Measurements from ENCODE around the gene FKBP1A.

FKBP1A gene

DNA sequence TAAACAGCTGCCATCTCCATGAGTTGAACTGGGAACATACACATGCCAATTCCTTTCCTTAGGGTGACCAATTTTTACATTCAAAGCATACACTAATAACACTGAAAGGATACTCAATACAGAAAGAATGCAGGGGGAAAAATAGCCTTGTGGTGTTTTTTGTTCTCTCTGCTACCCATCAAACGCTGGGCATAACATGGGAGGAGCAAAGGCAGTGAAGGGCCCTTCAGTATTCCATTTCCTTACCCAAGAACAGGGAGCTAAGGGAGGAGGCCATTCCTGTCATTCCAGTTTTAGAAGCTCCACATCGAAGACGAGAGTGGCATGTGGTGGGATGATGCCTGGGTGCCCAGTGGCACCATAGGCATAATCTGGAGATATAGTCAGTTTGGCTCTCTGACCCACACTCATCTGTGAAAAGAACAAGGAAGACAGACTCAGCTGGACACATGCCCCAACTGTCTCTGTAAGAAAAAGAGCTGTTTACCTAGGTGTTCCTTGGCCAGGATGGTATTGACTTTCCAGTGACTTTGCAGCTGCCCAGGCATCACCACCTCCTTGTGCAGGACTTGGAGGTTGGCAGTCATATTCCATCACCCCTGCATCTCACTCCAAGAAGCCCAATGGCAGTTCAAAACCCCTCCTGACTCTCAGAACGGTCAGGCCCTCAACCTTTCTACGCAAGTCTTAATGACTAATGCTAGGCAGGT lies 20.9 kb downstream of the FKBP1A start:
- ATAC-seq (no peak), DNase-seq (no peak)
- H3K27me3 Mint-ChIP-seq, result no peaks in the 10 kb centered on the region
- no peaks in the 10 kb centered on the region for H3K9me3 Mint-ChIP-seq
- H3K27ac Mint-ChIP-seq, result peak overlapping the region; percentile 7
- H3K36me3 Mint-ChIP-seq (ENCODE audit: low read depth), result peaks cover 70% of the 10 kb centered on the region
- peaks cover 49% of the 10 kb centered on the region for H3K4me1 Mint-ChIP-seq
- H3K4me3 Mint-ChIP-seq, result no peak overlapping the region

GRCh38 chr20:1371202-1371782 lies 21.6 kb downstream of the FKBP1A start:
- H3K27me3 Mint-ChIP-seq, result no peaks in the 10 kb centered on the region
- no peak overlapping the region for H3K4me3 Mint-ChIP-seq
- DNase-seq, result no peak
- H3K4me1 Mint-ChIP-seq, result peaks cover 44% of the 10 kb centered on the region
- no peaks in the 10 kb centered on the region for H3K9me3 Mint-ChIP-seq
- H3K27ac Mint-ChIP-seq, result peak overlapping the region; percentile 7
- no peak for ATAC-seq
- H3K36me3 Mint-ChIP-seq (ENCODE audit: low read depth), result peaks cover 69% of the 10 kb centered on the region

GRCh38 chr20:1370548-1371110 lies 22.2 kb downstream of the FKBP1A start:
- H3K36me3 Mint-ChIP-seq (ENCODE audit: low read depth), result peaks cover 66% of the 10 kb centered on the region
- peaks cover 40% of the 10 kb centered on the region for H3K4me1 Mint-ChIP-seq
- H3K9me3 Mint-ChIP-seq, result no peaks in the 10 kb centered on the region
- no peak overlapping the region for H3K27ac Mint-ChIP-seq
- no peak overlapping the region for H3K4me3 Mint-ChIP-seq
- DNase-seq (no peak), ATAC-seq (no peak)
- H3K27me3 Mint-ChIP-seq, result no peaks in the 10 kb centered on the region

- H3K4me1 Mint-ChIP-seq, result peaks cover 42% of the 10 kb centered on the region
- no peak overlapping the region for H3K27ac Mint-ChIP-seq
- H3K36me3 Mint-ChIP-seq (ENCODE audit: low read depth), result peaks cover 69% of the 10 kb centered on the region
Observed at GRCh38 chr20:1369970-1370369, 22.9 kb downstream of the FKBP1A start.

DNA sequence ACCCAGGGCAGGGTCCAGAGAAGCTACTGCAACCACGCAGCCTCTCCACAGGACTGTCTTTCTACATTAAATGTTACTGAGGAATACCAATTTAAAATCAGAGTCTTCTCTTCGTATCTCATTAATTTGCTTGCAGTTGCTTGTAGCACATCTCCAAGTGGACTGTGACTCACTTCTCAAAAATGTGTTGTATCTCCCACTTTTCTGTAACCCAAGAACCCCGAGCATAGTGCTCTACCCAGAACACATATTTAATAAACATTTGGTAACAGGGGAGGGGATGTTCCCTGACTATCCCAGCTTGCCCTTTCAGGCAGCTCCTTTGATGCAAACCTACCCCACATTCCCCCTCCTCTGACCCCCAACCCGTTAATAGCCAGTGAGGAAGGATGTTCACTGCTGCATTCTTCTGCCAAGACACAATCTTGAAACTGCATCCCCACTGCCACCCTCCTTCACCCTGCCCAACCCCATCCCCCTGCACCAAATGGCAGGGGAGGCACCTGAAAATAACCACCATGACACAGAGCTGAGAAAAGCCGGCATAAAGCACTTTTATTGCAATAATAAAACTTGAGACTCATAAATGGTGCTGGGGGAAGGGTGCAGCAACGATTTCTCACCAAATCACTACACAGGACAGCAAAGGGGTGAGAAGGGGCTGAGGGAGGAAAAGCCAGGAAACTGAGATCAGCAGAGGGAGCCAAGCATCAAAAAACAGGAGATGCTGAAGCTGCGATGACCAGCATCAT lies 24.2 kb downstream of the FKBP1A start:
- Mint-ChIP-seq H3K27me3 (no peaks in the 10 kb centered on the region), H3K27ac (peak overlapping the region; percentile 48), H3K9me3 (no peaks in the 10 kb centered on the region), H3K4me1 (peaks cover 46% of the 10 kb centered on the region), H3K4me3 (no peak overlapping the region), H3K36me3 (ENCODE audit: low read depth) (peaks cover 67% of the 10 kb centered on the region)
- no peak for ATAC-seq
- DNase-seq, result no peak

More at GRCh38 chr20:1369970-1370369, 22.9 kb downstream of the FKBP1A start:
- DNase-seq (no peak), ATAC-seq (no peak)
- Mint-ChIP-seq H3K27me3 (no peaks in the 10 kb centered on the region), H3K4me3 (no peak overlapping the region), H3K9me3 (no peaks in the 10 kb centered on the region)

- H3K4me1 Mint-ChIP-seq, result peaks cover 53% of the 10 kb centered on the region
- H3K9me3 Mint-ChIP-seq, result no peaks in the 10 kb centered on the region
- no peak overlapping the region for H3K4me3 Mint-ChIP-seq
- DNase-seq, result no peak
- H3K27me3 Mint-ChIP-seq, result no peaks in the 10 kb centered on the region
- peak overlapping the region; percentile 17 for H3K27ac Mint-ChIP-seq
- peaks cover 63% of the 10 kb centered on the region for H3K36me3 Mint-ChIP-seq (ENCODE audit: low read depth)
- ATAC-seq, result no peak
Observed at GRCh38 chr20:1367479-1367878, 25.4 kb downstream of the FKBP1A start.

- no peak for ATAC-seq
- Mint-ChIP-seq H3K27ac (peak overlapping the region; percentile 21), H3K27me3 (no peaks in the 10 kb centered on the region), H3K4me3 (peak overlapping the region; percentile 32), H3K9me3 (no peaks in the 10 kb centered on the region), H3K4me1 (peaks cover 72% of the 10 kb centered on the region), H3K36me3 (ENCODE audit: low read depth) (peaks cover 73% of the 10 kb centered on the region)
- DNase-seq, result no peak
Observed at GRCh38 chr20:1364106-1364505, 28.7 kb downstream of the FKBP1A start.

DNA sequence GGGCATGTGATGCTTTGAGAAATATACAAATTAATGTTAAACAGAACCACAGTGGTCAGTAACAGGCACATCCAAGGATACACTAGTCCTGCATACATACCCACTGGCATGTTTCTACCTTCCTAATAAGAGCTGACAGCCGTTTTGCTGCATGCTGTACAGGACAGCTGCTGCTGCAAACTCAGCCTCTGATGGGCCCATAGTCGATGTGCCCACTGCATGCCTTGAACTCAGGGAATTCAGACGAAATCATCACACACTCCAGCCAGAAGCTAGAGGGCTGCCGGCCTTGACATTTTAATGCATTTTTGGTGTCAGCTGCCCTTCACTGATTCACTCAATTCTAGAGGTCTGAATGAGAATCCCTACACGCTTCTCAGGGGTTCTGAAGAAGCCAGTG lies 29.3 kb downstream of the FKBP1A start:
- Mint-ChIP-seq H3K27me3 (no peaks in the 10 kb centered on the region), H3K4me1 (peaks cover 74% of the 10 kb centered on the region)
- ATAC-seq, result no peak

GRCh38 chr20:1362484-1362883 lies 30.4 kb downstream of the FKBP1A start:
- H3K9me3 Mint-ChIP-seq, result no peaks in the 10 kb centered on the region
- H3K4me3 Mint-ChIP-seq, result no peak overlapping the region
- DNase-seq (no peak), ATAC-seq (no peak)
- peak overlapping the region; percentile 55 for H3K27ac Mint-ChIP-seq
- H3K27me3 Mint-ChIP-seq, result no peaks in the 10 kb centered on the region
- peaks cover 83% of the 10 kb centered on the region for H3K4me1 Mint-ChIP-seq
- peaks cover 66% of the 10 kb centered on the region for H3K36me3 Mint-ChIP-seq (ENCODE audit: low read depth)

More for the DNA sequence above, 29.3 kb downstream of the FKBP1A start:
- no peak for DNase-seq
- H3K36me3 Mint-ChIP-seq (ENCODE audit: low read depth), result peaks cover 72% of the 10 kb centered on the region
- H3K9me3 Mint-ChIP-seq, result no peaks in the 10 kb centered on the region
- H3K27ac Mint-ChIP-seq, result peak overlapping the region; percentile 21
- H3K4me3 Mint-ChIP-seq, result no peak overlapping the region

DNA sequence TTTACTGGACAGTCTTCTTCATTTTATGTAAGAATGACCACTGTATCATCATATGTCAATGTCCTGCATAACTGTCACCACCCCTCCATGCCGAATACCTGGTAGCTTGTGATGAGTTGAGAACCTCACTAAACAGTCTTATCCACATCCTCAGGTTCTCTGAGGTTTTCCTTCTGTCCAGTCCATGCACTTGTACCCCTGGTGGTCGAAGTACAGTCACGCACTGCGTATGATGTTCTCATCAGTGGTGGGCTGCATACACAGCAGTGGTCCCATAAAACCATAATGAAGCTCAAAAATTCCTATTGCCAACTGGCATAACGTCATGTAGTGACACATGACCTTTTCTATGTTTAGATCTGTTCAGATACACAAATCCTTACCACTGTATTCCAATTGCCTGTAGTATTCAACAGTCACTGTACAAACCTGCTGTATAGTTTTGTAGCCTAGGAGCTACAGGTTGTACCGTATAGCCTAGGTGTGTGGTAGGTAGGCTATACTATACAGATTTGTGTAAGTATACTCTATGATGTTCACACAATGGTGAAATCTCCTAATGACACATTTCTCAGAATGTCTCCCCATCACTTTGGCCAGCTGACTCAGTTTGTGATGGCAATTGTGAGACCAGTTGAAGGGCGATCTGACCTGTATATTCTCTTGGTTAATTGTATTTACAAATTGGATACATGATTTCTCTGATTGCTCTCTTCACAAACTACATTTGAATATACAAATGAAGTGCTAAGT lies 32.6 kb downstream of the FKBP1A start:
- Mint-ChIP-seq H3K4me1 (peaks cover 87% of the 10 kb centered on the region), H3K36me3 (ENCODE audit: low read depth) (peaks cover 68% of the 10 kb centered on the region), H3K27me3 (no peaks in the 10 kb centered on the region), H3K27ac (peak overlapping the region; percentile 79), H3K9me3 (no peaks in the 10 kb centered on the region), H3K4me3 (no peak overlapping the region)
- ATAC-seq, result peak; percentile 27
- no peak for DNase-seq

DNA sequence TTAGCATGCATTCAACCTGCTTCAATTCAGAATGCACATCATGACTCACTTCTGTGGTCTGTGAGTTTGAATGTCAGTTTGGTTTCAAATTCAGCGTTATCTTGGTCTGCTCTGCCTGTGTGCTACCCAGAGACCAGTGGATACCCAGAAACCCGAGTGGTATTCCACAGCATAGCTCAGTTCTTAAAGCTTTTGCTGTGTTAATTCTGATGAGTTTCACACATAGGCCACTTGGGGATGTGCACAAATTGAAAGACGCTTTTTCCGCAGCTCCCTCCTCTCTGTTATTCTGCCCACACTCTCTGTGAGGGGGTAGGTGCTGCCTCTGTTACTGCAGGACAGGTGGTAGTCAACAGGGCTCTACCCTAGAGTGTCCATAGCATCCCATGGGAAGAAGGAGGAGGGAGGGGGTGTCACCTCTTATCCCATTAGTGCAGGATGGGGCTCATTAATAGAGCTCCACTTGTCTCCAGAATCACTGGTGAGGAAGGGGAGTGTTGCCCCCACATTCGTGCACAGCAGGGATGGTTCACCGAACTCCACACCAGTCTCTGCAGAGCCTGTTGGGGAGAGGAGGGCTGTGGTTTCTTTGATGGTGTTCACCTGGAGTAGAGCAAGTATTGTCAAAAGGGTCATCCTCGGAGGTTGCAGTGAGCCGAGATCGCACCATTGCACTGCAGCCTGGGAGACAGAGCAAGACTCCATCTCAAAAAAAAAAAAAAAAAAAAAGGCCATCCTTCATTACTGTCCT lies 34.8 kb downstream of the FKBP1A start:
- Mint-ChIP-seq H3K4me3 (peak overlapping the region; percentile 45), H3K4me1 (peaks cover 65% of the 10 kb centered on the region), H3K9me3 (peaks cover 5% of the 10 kb centered on the region), H3K36me3 (ENCODE audit: low read depth) (peaks cover 71% of the 10 kb centered on the region), H3K27ac (peak overlapping the region; percentile 73), H3K27me3 (no peaks in the 10 kb centered on the region)
- ATAC-seq (peak; percentile 97), DNase-seq (peak; percentile 36)

- Mint-ChIP-seq H3K36me3 (ENCODE audit: low read depth) (peaks cover 62% of the 10 kb centered on the region), H3K4me3 (no peak overlapping the region), H3K4me1 (peaks cover 25% of the 10 kb centered on the region), H3K27me3 (no peaks in the 10 kb centered on the region), H3K27ac (no peak overlapping the region), H3K9me3 (peaks cover 28% of the 10 kb centered on the region)
- no peak for DNase-seq
- ATAC-seq, result no peak
Observed at GRCh38 chr20:1353956-1354355, 38.9 kb downstream of the FKBP1A start.

- peaks cover 26% of the 10 kb centered on the region for H3K36me3 Mint-ChIP-seq (ENCODE audit: low read depth)
- H3K27ac Mint-ChIP-seq, result peak overlapping the region; percentile 70
- DNase-seq (no peak), ATAC-seq (no peak)
- peaks cover 29% of the 10 kb centered on the region for H3K4me1 Mint-ChIP-seq
- peaks cover 21% of the 10 kb centered on the region for H3K9me3 Mint-ChIP-seq
- H3K27me3 Mint-ChIP-seq, result no peaks in the 10 kb centered on the region
- H3K4me3 Mint-ChIP-seq, result peak overlapping the region; percentile 32
Observed at GRCh38 chr20:1346315-1346969, 46.4 kb downstream of the FKBP1A start.
